OCI-LY1 (cell line): Measurements from ENCODE around the gene MXD4.
"Not testable (repeated sequence)": the region's sequence is repeated elsewhere in the genome, so short reads cannot be mapped to it uniquely, and the experiment has no call there.

Source experiments
- H2AFZ ChIP-seq: fragments of 200-600 bp; sonication (generic), shearing (Covaris generic); 2 replicates; pipeline ENCODE4 v1.6.0; 2014; ENCODE audit warnings: antibody characterized with exemption, mild to moderate bottlenecking, low read length
- H3F3A ChIP-seq: fragments of 200-600 bp; sonication (generic), shearing (Covaris generic); 2 replicates; pipeline ENCODE4 v1.6.0; 2014; ENCODE audit warnings: mild to moderate bottlenecking, antibody characterized with exemption, low read length, moderate library complexity; ENCODE audit not compliant: insufficient read depth
- H3K27ac ChIP-seq: fragments of 200-600 bp; sonication (generic); 2 replicates; pipeline ENCODE4 v1.5.1; 2014; ENCODE audit warnings: low read length, mixed run types, mild to moderate bottlenecking, low read depth; ENCODE audit not compliant: poor library complexity, severe bottlenecking
- H3K27me3 ChIP-seq: fragments of 200-600 bp; sonication (generic); 2 replicates; pipeline ENCODE4 v1.6.0; 2014; ENCODE audit warnings: antibody characterized with exemption, mild to moderate bottlenecking, low read length, moderate library complexity; ENCODE audit not compliant: insufficient read depth
- H3K36me3 ChIP-seq: fragments of 200-600 bp; sonication (generic); 2 replicates; pipeline ENCODE4 v1.6.1; 2014; ENCODE audit warnings: mild to moderate bottlenecking, antibody characterized with exemption, low read length, moderate library complexity, mixed read lengths; ENCODE audit not compliant: insufficient read depth
- H3K4me1 ChIP-seq: fragments of 200-600 bp; sonication (generic); 2 replicates; pipeline ENCODE4 v1.5.1; 2014; ENCODE audit warnings: mild to moderate bottlenecking, low read length, moderate library complexity; ENCODE audit not compliant: insufficient read depth, severe bottlenecking
- H3K4me2 ChIP-seq: fragments of 200-600 bp; sonication (generic), shearing (Covaris generic); 2 replicates; pipeline ENCODE4 v1.6.1; 2014; ENCODE audit warnings: low read length
- H3K4me3 ChIP-seq: fragments of 200-600 bp; sonication (generic); 2 replicates; pipeline ENCODE4 v1.5.1; 2014; ENCODE audit warnings: low read length, low read depth, mild to moderate bottlenecking, mixed read lengths; ENCODE audit not compliant: poor library complexity, severe bottlenecking
- H3K79me2 ChIP-seq: fragments of 200-600 bp; shearing (Covaris generic); 2 replicates; pipeline ENCODE4 v1.6.1; 2016; ENCODE audit warnings: mixed run types, low read length, mixed read lengths; ENCODE audit not compliant: insufficient read depth
- H3K9ac ChIP-seq: fragments of 200-600 bp; sonication (generic), shearing (Covaris generic); 2 replicates; pipeline ENCODE4 v1.6.1; 2014; ENCODE audit warnings: mild to moderate bottlenecking, low read length, mixed read lengths
- H3K9me2 ChIP-seq: fragments of 200-600 bp; sonication (generic), shearing (Covaris generic); 2 replicates; pipeline ENCODE4 v1.6.1; 2014; ENCODE audit warnings: low read depth, mild to moderate bottlenecking, low read length, mixed read lengths
- H3K9me3 ChIP-seq: fragments of 200-600 bp; shearing (Covaris generic); 2 replicates; pipeline ENCODE4 v1.6.1; 2014; ENCODE audit warnings: low read length, mixed read lengths
- H4K20me1 ChIP-seq: fragments of 200-600 bp; sonication (generic), shearing (Covaris generic); 2 replicates; pipeline ENCODE4 v1.6.0; 2016; ENCODE audit warnings: mild to moderate bottlenecking, low read length; ENCODE audit not compliant: insufficient read depth
- EZH2 ChIP-seq: fragments of 200-600 bp; sonication (generic), shearing (Covaris generic); IDR thresholded peaks from 2 replicates; pipeline ENCODE4 v1.8.0; 2017; ENCODE audit warnings: borderline replicate concordance, mixed run types, mild to moderate bottlenecking, antibody characterized with exemption, low read length, moderate library complexity, mixed read lengths
- TF ChIP-seq, protein P1 (sequence below): fragments of 200-600 bp; sonication (generic), shearing (Covaris generic); IDR thresholded peaks from 2 replicates; pipeline ENCODE4 v1.5.1; 2017; ENCODE audit warnings: mild to moderate bottlenecking, antibody characterized with exemption, low read length, moderate library complexity, mixed read lengths

Gene MXD4

DNA sequence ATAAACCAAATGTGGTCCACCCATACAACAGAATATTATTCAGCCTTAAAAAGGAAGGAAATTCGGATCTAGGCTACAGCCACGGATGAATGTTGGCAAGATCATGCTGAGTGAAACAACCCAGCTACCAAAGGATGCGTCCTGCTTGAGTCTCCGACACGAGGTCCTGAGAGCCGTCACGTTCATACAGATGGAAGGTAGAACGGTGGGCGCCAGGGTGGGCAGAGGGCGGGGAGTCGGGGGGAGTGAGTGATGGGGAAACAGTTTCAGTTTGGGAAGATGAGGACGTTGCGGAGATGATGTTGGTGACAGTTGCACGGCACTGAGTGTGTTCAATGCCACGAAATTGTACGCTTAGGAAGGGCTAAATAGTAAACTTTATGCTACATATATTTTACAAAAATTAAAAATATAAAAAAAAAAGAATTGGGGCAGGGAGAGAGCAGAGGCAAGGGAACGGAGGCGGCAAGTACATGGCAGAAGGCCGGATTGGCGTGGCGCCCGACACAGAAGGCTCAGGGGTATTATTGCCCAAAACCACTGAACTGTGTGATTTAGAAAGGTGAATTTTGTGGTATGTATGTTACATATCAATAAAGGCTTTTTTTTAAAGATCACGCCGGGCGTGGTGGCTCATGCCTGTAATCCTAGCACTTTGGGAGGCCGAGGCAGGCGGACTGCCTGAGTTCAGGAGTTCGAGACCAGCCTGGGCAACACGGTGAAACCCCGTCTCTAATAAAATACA is 14.8 kb upstream of the MXD4 start:
- H3K27ac ChIP-seq, result no peak overlapping the region
- no peak overlapping the region for H2AFZ ChIP-seq
- no peaks in the 10 kb centered on the region for H3K9me2 ChIP-seq
- no peak overlapping the region for H3K4me2 ChIP-seq
- H3K79me2 ChIP-seq, result no peaks in the 10 kb centered on the region
- no peaks in the 10 kb centered on the region for H3F3A ChIP-seq
- H3K4me1 ChIP-seq, result peaks cover 5% of the 10 kb centered on the region
- no peak overlapping the region for H3K4me3 ChIP-seq
- no peak overlapping the region for H3K9ac ChIP-seq
- no peak for TF ChIP-seq EZH2
- TF ChIP-seq, protein P1, sequence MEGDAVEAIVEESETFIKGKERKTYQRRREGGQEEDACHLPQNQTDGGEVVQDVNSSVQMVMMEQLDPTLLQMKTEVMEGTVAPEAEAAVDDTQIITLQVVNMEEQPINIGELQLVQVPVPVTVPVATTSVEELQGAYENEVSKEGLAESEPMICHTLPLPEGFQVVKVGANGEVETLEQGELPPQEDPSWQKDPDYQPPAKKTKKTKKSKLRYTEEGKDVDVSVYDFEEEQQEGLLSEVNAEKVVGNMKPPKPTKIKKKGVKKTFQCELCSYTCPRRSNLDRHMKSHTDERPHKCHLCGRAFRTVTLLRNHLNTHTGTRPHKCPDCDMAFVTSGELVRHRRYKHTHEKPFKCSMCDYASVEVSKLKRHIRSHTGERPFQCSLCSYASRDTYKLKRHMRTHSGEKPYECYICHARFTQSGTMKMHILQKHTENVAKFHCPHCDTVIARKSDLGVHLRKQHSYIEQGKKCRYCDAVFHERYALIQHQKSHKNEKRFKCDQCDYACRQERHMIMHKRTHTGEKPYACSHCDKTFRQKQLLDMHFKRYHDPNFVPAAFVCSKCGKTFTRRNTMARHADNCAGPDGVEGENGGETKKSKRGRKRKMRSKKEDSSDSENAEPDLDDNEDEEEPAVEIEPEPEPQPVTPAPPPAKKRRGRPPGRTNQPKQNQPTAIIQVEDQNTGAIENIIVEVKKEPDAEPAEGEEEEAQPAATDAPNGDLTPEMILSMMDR, result no peak
- H3K36me3 ChIP-seq, result no peaks in the 10 kb centered on the region
- no peaks in the 10 kb centered on the region for H3K9me3 ChIP-seq
- H3K27me3 ChIP-seq, result no peaks in the 10 kb centered on the region
- H4K20me1 ChIP-seq, result no peaks in the 10 kb centered on the region

DNA sequence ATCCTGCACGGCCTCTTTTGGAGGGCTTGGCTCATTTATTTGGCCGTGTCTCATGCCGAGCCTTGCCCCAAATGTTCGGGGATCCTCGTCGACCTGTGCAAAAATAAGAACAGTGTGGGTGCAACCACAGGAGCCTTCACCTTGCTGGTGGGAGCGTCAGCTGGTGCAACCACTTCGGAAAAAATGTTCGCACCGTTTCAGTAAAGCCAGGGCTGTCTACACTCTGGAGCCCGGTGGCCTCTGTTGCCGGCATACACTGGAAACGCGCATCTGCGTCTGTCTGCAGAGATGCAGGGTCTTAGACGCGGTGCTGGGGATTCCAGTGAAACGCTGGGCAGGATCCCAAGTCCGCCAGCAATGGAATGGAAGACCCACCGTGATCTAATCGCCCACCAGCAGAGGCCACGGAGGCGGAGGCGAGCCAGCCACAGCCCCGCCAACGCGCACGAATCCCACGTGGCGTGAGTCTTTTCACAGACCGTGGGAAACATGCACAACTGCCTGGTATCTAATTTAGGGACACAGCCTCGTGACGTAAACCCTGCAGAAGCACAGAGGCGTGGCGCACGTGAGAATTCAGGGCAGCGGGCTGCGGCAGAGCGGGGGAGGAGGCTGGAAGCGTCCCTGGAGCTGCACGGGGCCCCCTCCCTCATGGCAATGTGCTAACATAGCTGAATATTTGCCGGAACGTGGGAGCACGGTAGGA is 13.8 kb upstream of the MXD4 start:
- no peaks in the 10 kb centered on the region for H3K79me2 ChIP-seq
- H3K9me3 ChIP-seq, result no peaks in the 10 kb centered on the region
- H3K36me3 ChIP-seq, result no peaks in the 10 kb centered on the region
- no peaks in the 10 kb centered on the region for H3K4me1 ChIP-seq
- no peaks in the 10 kb centered on the region for H3F3A ChIP-seq
- H3K27ac ChIP-seq, result no peak overlapping the region
- H3K9ac ChIP-seq, result no peak overlapping the region
- no peak overlapping the region for H2AFZ ChIP-seq
- no peaks in the 10 kb centered on the region for H3K27me3 ChIP-seq
- no peaks in the 10 kb centered on the region for H4K20me1 ChIP-seq
- no peaks in the 10 kb centered on the region for H3K9me2 ChIP-seq
- H3K4me3 ChIP-seq, result no peak overlapping the region
- no peak overlapping the region for H3K4me2 ChIP-seq
- TF ChIP-seq, protein P1, result no peak
- TF ChIP-seq EZH2, result no peak

DNA sequence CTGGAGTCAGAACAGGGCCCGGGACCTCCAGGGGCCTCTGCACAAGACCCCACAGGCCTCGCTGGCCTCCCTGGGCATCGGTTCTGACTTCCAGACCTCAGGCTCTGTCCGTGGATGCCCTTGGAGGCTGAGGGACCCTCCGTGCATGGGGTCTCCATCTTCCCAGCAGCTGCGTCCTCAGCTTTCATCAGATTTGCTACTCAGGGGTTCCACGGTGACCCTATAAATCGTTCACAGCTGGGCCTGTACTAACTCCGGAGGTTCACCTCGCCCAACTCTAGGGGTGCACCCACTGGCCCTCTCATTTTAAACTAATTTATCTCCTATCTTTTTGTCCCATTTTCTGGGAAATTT is 13.1 kb upstream of the MXD4 start:
- not testable (repeated sequence) for H3K27me3 ChIP-seq, H3F3A ChIP-seq, H2AFZ ChIP-seq, H3K79me2 ChIP-seq, H3K4me2 ChIP-seq, H3K9ac ChIP-seq, H3K36me3 ChIP-seq, H3K9me2 ChIP-seq, H3K9me3 ChIP-seq, H3K27ac ChIP-seq, H4K20me1 ChIP-seq, H3K4me1 ChIP-seq, H3K4me3 ChIP-seq
